ENCODE results near the gene PSMB4. TPM values are rescaled to one million over a fixed set of nuclear protein-coding genes. Genes with fewer than 3 reads are reported as not detected.
"Not testable (repeated sequence)": the region's sequence is repeated elsewhere in the genome, so short reads cannot be mapped to it uniquely, and the experiment has no call there.

The PSMB4 gene
- total RNA-seq (2022) = 355 and 411 TPM in 2 replicates
- Bru-seq, nascent RNA = percentile 97 among the genes with signal in this experiment
- percentile 99 among the genes with signal in this experiment for BruChase-seq, experiment 1, labeled RNA remaining after a 6-hour chase
- BruChase-seq, experiment 2, labeled RNA remaining after a 2-hour chase = percentile 99 among the genes with signal in this experiment
- long read RNA-seq, transcript PSMB4-201 (7 exons, 964 nt) = major isoform, 112 of 130 reads
- long read RNA-seq, partial matches to known transcripts = 7 of 130 reads
- long read RNA-seq, other reads (novel, unspliced or antisense) = 10 of 130 reads

- no TSS peak for BruUV-seq (replicated peaks)
- Mint-ChIP-seq H3K4me1 (ENCODE audit: low read depth, unreplicated experiment) (peaks cover 33% of the 10 kb centered on the region), H3K9me3 (ENCODE audit: low read depth, unreplicated experiment) (no peaks in the 10 kb centered on the region), H3K36me3 (ENCODE audit: insufficient read depth, unreplicated experiment) (peaks cover 56% of the 10 kb centered on the region), H3K4me3 (ENCODE audit: low read depth, unreplicated experiment) (peak within 1 kb of the TSS; percentile 99), H3K27me3 (ENCODE audit: unreplicated experiment) (no peaks in the 10 kb centered on the region), H3K27ac (ENCODE audit: unreplicated experiment) (peak within 1 kb of the TSS; percentile 99)
- TF ChIP-seq CTCF (IDR thresholded peaks at IDR 0.05; ENCODE audit: unreplicated experiment) = peak; percentile 25
- CTCF ChIA-PET = interaction anchor here (0.5 to 2.6 kb wide), 10 partner anchors 15 to 140 kb away, joined by 3 to 24 read pairs (median 4); partner anchors contain the start of gene PI4KB
- DNase-seq = peak; percentile 79
- intact Hi-C loops (cut with micrococcal nuclease; ENCODE audit: unreplicated experiment) = loop anchor here (2.0 to 5.0 kb wide), 3 partner anchors 27 to 99 kb away; partner anchors contain the start of gene SELENBP1
These were observed at the start of gene PSMB4 for GRCh38 chr1:151399324-151400171. Gene PSMB4, plus strand, starts transcription at chr1:151399573. Its CDS starts 15 bp downstream, at chr1:151399588.

GRCh38 chr1:151350323-151350722 lies 49.0 kb upstream of the PSMB4 start:
- Mint-ChIP-seq H3K4me1 (ENCODE audit: low read depth, unreplicated experiment) (peaks cover 24% of the 10 kb centered on the region), H3K36me3 (ENCODE audit: insufficient read depth, unreplicated experiment) (peaks cover 22% of the 10 kb centered on the region)
- H3K27me3 Mint-ChIP-seq (ENCODE audit: unreplicated experiment); intact Hi-C loops (cut with micrococcal nuclease; ENCODE audit: unreplicated experiment); H3K27ac Mint-ChIP-seq (ENCODE audit: unreplicated experiment); DNase-seq; H3K9me3 Mint-ChIP-seq (ENCODE audit: low read depth, unreplicated experiment); BruUV-seq (replicated peaks); H3K4me3 Mint-ChIP-seq (ENCODE audit: low read depth, unreplicated experiment): not testable (repeated sequence)
- CTCF ChIA-PET = interaction anchor here (0.5 to 1.5 kb wide), 2 partner anchors 67 to 251 kb away, joined by 3 to 4 read pairs; no protein-coding TSS in a partner anchor

GRCh38 chr1:151352021-151352718 lies 47.2 kb upstream of the PSMB4 start:
- intact Hi-C loops (cut with micrococcal nuclease; ENCODE audit: unreplicated experiment) = no loop called here
- CTCF ChIA-PET = interaction anchor here (0.7 to 0.9 kb wide), 2 partner anchors 11 to 51 kb away, joined by 3 to 5 read pairs; no protein-coding TSS in a partner anchor
- H3K9me3 Mint-ChIP-seq (ENCODE audit: low read depth, unreplicated experiment) = peaks cover 8% of the 10 kb centered on the region
- no peaks in the 10 kb centered on the region for H3K27me3 Mint-ChIP-seq (ENCODE audit: unreplicated experiment)
- H3K27ac Mint-ChIP-seq (ENCODE audit: unreplicated experiment) = no peak overlapping the region
- no peak overlapping the region for H3K4me3 Mint-ChIP-seq (ENCODE audit: low read depth, unreplicated experiment)
- peaks cover 11% of the 10 kb centered on the region for H3K4me1 Mint-ChIP-seq (ENCODE audit: low read depth, unreplicated experiment)
- no peak for TF ChIP-seq CTCF (IDR thresholded peaks at IDR 0.05; ENCODE audit: unreplicated experiment)
- no TSS peak for BruUV-seq (replicated peaks)
- DNase-seq = no peak
- H3K36me3 Mint-ChIP-seq (ENCODE audit: insufficient read depth, unreplicated experiment) = peaks cover 5% of the 10 kb centered on the region

GRCh38 chr1:151356696-151357095 lies 42.7 kb upstream of the PSMB4 start:
- no peak for DNase-seq
- no TSS peak for BruUV-seq (replicated peaks)
- peaks cover 4% of the 10 kb centered on the region for H3K36me3 Mint-ChIP-seq (ENCODE audit: insufficient read depth, unreplicated experiment)
- TF ChIP-seq CTCF (IDR thresholded peaks at IDR 0.05; ENCODE audit: unreplicated experiment) = no peak
- CTCF ChIA-PET = interaction anchor here (1.1 to 1.5 kb wide), 2 partner anchors 29 to 46 kb away, joined by 3 read pairs; no protein-coding TSS in a partner anchor
- H3K27me3 Mint-ChIP-seq (ENCODE audit: unreplicated experiment) = no peaks in the 10 kb centered on the region
- H3K4me3 Mint-ChIP-seq (ENCODE audit: low read depth, unreplicated experiment) = no peak overlapping the region
- H3K4me1 Mint-ChIP-seq (ENCODE audit: low read depth, unreplicated experiment) = no peaks in the 10 kb centered on the region
- no peak overlapping the region for H3K27ac Mint-ChIP-seq (ENCODE audit: unreplicated experiment)
- H3K9me3 Mint-ChIP-seq (ENCODE audit: low read depth, unreplicated experiment) = peaks cover 10% of the 10 kb centered on the region
- intact Hi-C loops (cut with micrococcal nuclease; ENCODE audit: unreplicated experiment) = no loop called here

Data from Calu3 (cell line).